Small intestine (tissue), 7 donors: ENCODE results near the gene DNAAF1. TPM values are rescaled to one million over a fixed set of nuclear protein-coding genes. Genes with fewer than 3 reads are reported as not detected.

Experiments
- DNase-seq, 2 donors: peaks; one replicate each; pipeline versions ENCODE4 v3.0.0 to v3.0.0-alpha.2; 2013
- FAIRE-seq: peaks from 2 replicates; lab custom pipeline; 2012; peaks lifted over from hg19 to GRCh38; lab: Jason Lieb, UNC
- H3K27ac ChIP-seq, 3 donors: one replicate each; pipeline ENCODE4 v1.5.1; 2013; ENCODE audit warnings: low read length in 2 of 3, mild to moderate bottlenecking in 2 of 3, control low read depth in 1 of 3, inconsistent platforms in 1 of 3, low read depth in 1 of 3, moderate library complexity in 1 of 3
- H3K27me3 ChIP-seq, 3 donors: one replicate each; pipeline ENCODE4 v1.6.1; 2013; ENCODE audit warnings: low read length in 3 of 3, inconsistent platforms in 1 of 3; ENCODE audit not compliant: control insufficient read depth in 3 of 3, insufficient read depth in 3 of 3
- H3K36me3 ChIP-seq, 3 donors: one replicate each; pipeline ENCODE4 v1.6.1; 2013; ENCODE audit warnings: low read length in 3 of 3, inconsistent platforms in 1 of 3, low read depth in 1 of 3, mild to moderate bottlenecking in 1 of 3, moderate library complexity in 1 of 3; ENCODE audit not compliant: control insufficient read depth in 3 of 3, insufficient read depth in 2 of 3
- H3K4me1 ChIP-seq, 3 donors: one replicate each; pipeline ENCODE4 v1.6.1; 2013; ENCODE audit warnings: low read length in 2 of 3, inconsistent platforms in 1 of 3, low read depth in 1 of 3, mild to moderate bottlenecking in 1 of 3, moderate library complexity in 1 of 3; ENCODE audit not compliant: control insufficient read depth in 3 of 3, insufficient read depth in 2 of 3
- H3K4me3 ChIP-seq, 3 donors: one replicate each; pipeline ENCODE4 v1.5.1; 2013; ENCODE audit warnings: low read length in 3 of 3, control low read depth in 1 of 3, inconsistent platforms in 1 of 3, low read depth in 1 of 3, mild to moderate bottlenecking in 1 of 3, moderate library complexity in 1 of 3
- H3K9me3 ChIP-seq, 2 donors: one replicate each; pipeline ENCODE4 v1.6.1; 2013; ENCODE audit warnings: low read depth in 1 of 2, low read length in 1 of 2; ENCODE audit not compliant: control insufficient read depth in 2 of 2, insufficient read depth in 1 of 2
- WGBS, 3 donors: extraction: QIAGEN DNeasy Blood & Tissue Kit; methylation state at CpG; one replicate each; pipeline ENCODE4 v1.1.7; 2013; 5-methylcytosine and 5-hydroxymethylcytosine counted together
- polyA plus RNA-seq, 4 donors: library from polyadenylated mRNA; stranded (reverse) in 3 of 4; unstranded in 1 of 4; fragments of 200-250 nt in 3 of 4; fragments of 120-200 nt in 1 of 4; gene quantifications; one replicate each; pipeline versions ENCODE4 v1.2.1 to v1.2.3, GENCODE V29; 2013
- donor health status: healthy with polysubstance abuse.
- donor health status: control.
- donor health status: control.
- donor health status: Bipolar disorder and iron deficiency.
- donor health status: healthy.

DNAAF1 gene
- polyA plus RNA-seq, 4 donors, result 0.24 to 2.0 (median 0.72) TPM; not detected in 1

GRCh38 chr16:84174396-84174795, 29.3 kb downstream of the DNAAF1 start:
- no peak for DNase-seq
- Histone ChIP-seq H3K4me3 (no peak overlapping the region), H3K9me3 (no peaks in the 10 kb centered on the region), H3K4me1 (peaks cover 0 to 7% (median 0%) of the 10 kb centered on the region in 3 donors), H3K27me3 (peaks cover 0 to 3% (median 0%) of the 10 kb centered on the region in 3 donors), H3K27ac (no peak overlapping the region), H3K36me3 (peaks cover 0 to 17% (median 4%) of the 10 kb centered on the region in 3 donors)
- 64 to 77% (median 65%) methylated on average over 11 of the region's 11 CpGs for WGBS, 3 donors
- no peak for FAIRE-seq

- DNase-seq (peak; percentile 45 to 67), FAIRE-seq (no peak)
- 26 to 45% (median 32%) methylated on average over 10 of the region's 10 CpGs for WGBS, 3 donors
- Histone ChIP-seq H3K9me3 (no peaks in the 10 kb centered on the region), H3K27ac (no peak overlapping the region), H3K36me3 (peaks cover 1 to 28% (median 13%) of the 10 kb centered on the region in 3 donors), H3K4me1 (peaks cover 0 to 7% (median 0%) of the 10 kb centered on the region in 3 donors), H3K4me3 (no peak overlapping the region), H3K27me3 (peaks cover 0 to 3% (median 0%) of the 10 kb centered on the region in 3 donors)
Observed at GRCh38 chr16:84175350-84176081, 30.4 kb downstream of the DNAAF1 start.

- FAIRE-seq (no peak), DNase-seq (peak in 1 of 2 donors; percentile 15)
- H3K36me3 ChIP-seq, result peaks cover 5 to 37% (median 21%) of the 10 kb centered on the region in 3 donors
- H3K9me3 ChIP-seq, result no peaks in the 10 kb centered on the region
- H3K27ac ChIP-seq, result peak overlapping the region in 1 of 3 donors; percentile 73
- H3K4me3 ChIP-seq, result no peak overlapping the region
- WGBS, 3 donors, result 33 to 57% (median 50%) methylated on average over 18 of the region's 18 CpGs
- H3K4me1 ChIP-seq, result peaks cover 0 to 7% (median 0%) of the 10 kb centered on the region in 3 donors
- peaks cover 0 to 3% (median 0%) of the 10 kb centered on the region in 3 donors for H3K27me3 ChIP-seq
Observed at GRCh38 chr16:84176192-84177053, 31.3 kb downstream of the DNAAF1 start.

GRCh38 chr16:84177741-84178073, 32.6 kb downstream of the DNAAF1 start:
- 55 to 70% (median 55%) methylated on average over 9 of the region's 9 CpGs for WGBS, 3 donors
- no peak for FAIRE-seq
- Histone ChIP-seq H3K4me1 (peaks cover 0 to 7% (median 0%) of the 10 kb centered on the region in 3 donors), H3K27me3 (peaks cover 0 to 2% (median 0%) of the 10 kb centered on the region in 3 donors), H3K36me3 (peaks cover 5 to 50% (median 28%) of the 10 kb centered on the region in 3 donors), H3K4me3 (no peak overlapping the region), H3K9me3 (no peaks in the 10 kb centered on the region), H3K27ac (peak overlapping the region in 1 of 3 donors; percentile 73)
- no peak for DNase-seq

- Histone ChIP-seq H3K4me3 (no peak overlapping the region), H3K4me1 (peaks cover 0 to 7% (median 0%) of the 10 kb centered on the region in 3 donors), H3K9me3 (no peaks in the 10 kb centered on the region), H3K36me3 (peaks cover 8 to 55% (median 30%) of the 10 kb centered on the region in 3 donors), H3K27me3 (no peaks in the 10 kb centered on the region), H3K27ac (no peak overlapping the region)
- 88 to 93% (median 90%) methylated on average over 15 of the region's 15 CpGs for WGBS, 3 donors
- DNase-seq, result no peak
- FAIRE-seq, result no peak
Observed at GRCh38 chr16:84178146-84178765, 33.1 kb downstream of the DNAAF1 start.

- Histone ChIP-seq H3K36me3 (peaks cover 8 to 63% (median 30%) of the 10 kb centered on the region in 3 donors), H3K4me3 (no peak overlapping the region), H3K27me3 (no peaks in the 10 kb centered on the region), H3K4me1 (peaks cover 0 to 7% (median 0%) of the 10 kb centered on the region in 3 donors), H3K27ac (no peak overlapping the region), H3K9me3 (no peaks in the 10 kb centered on the region)
- DNase-seq (no peak), FAIRE-seq (no peak)
- WGBS, 3 donors, result 91 to 95% (median 92%) methylated on average over 23 to 28 of the region's 28 CpGs
Observed at GRCh38 chr16:84178892-84179611, 33.9 kb downstream of the DNAAF1 start.

GRCh38 chr16:84179612-84180320, 34.7 kb downstream of the DNAAF1 start:
- FAIRE-seq (no peak), DNase-seq (no peak)
- H3K36me3 ChIP-seq, result peaks cover 8 to 71% (median 30%) of the 10 kb centered on the region in 3 donors
- no peak overlapping the region for H3K27ac ChIP-seq
- H3K4me1 ChIP-seq, result peaks cover 0 to 7% (median 0%) of the 10 kb centered on the region in 3 donors
- no peak overlapping the region for H3K4me3 ChIP-seq
- H3K9me3 ChIP-seq, result no peaks in the 10 kb centered on the region
- no peaks in the 10 kb centered on the region for H3K27me3 ChIP-seq
- 83 to 87% (median 85%) methylated on average over 25 to 33 of the region's 33 CpGs for WGBS, 3 donors
